ENCODE data around the gene USP6. TPM values are rescaled to one million over a fixed set of nuclear protein-coding genes. Genes with fewer than 3 reads are reported as not detected.
A peak's percentile ranks its signal among the peaks of the same experiment; 100 is the strongest.

USP6 gene
- total and polyA plus RNA-seq, 2 of the 13 experiments (the other 11 are each of a cell fraction or from before 2014, with no cell fraction given) = 0.04 TPM; not detected in 1

DNA sequence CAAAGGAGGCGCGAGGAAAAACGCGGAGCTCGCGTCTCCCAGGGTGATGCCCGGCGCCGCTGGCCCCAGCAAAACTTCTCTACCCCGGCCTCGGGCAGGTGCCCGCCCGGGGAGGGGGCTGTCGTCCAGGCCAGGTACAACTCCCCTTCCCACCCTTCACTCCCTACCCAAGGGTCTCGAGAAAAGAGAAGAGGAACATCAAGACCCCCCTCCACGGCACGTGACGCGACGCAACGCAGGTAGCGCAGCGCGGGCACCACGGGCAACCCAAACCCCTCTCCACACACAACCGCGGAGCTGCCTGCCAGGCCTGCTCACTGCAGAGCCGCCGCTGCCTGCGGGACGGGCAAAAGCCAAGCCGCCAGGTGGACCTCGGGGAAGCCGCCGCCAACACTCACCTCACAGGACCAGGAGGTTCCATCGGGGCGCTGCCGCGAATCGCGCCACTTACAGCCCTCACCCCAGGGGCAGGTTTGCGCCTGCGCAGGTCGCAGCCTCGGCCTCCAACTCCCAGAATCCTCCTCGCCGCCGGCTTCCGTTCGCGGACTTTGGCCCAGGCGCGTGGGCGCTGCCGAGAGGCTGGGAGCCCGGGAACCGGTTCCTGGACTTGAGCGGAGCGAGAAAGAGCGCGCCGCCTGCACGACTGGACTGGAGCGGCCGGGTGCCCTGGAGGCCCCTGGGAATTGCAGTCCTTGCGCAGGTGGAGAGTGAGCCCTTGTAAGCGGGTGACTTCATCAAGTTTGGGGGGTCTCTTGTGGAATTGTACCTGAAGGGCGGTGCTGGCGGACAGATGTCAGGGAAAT is 4.2 kb upstream of the USP6 start, which contains the start of gene ZNF232 (continued):
- TF ChIP-seq CBX5 (CRISPR knock-in tag; IDR thresholded peaks at IDR 0.05; ENCODE audit: borderline replicate concordance) (peak; percentile 31; the same call in 1 of the 2 replicates), KDM5B (CRISPR knock-in tag; IDR thresholded peaks at IDR 0.05; ENCODE audit: borderline replicate concordance) (peak; percentile 83; the same call in 1 of the 2 replicates), HNRNPK (IDR thresholded peaks at IDR 0.05; ENCODE audit: low read depth, low read length, poor library complexity, severe bottlenecking) (peak; percentile 17), MTF1 (CRISPR knock-in tag; IDR thresholded peaks at IDR 0.05) (no peak), NFRKB (IDR thresholded peaks at IDR 0.05) (no peak), LCORL (IDR thresholded peaks at IDR 0.05) (no peak), LCORL (CRISPR knock-in tag; IDR thresholded peaks at IDR 0.05) (no peak; the same call in 1 of the 2 replicates)
- TF ChIP-seq, protein P1, sequence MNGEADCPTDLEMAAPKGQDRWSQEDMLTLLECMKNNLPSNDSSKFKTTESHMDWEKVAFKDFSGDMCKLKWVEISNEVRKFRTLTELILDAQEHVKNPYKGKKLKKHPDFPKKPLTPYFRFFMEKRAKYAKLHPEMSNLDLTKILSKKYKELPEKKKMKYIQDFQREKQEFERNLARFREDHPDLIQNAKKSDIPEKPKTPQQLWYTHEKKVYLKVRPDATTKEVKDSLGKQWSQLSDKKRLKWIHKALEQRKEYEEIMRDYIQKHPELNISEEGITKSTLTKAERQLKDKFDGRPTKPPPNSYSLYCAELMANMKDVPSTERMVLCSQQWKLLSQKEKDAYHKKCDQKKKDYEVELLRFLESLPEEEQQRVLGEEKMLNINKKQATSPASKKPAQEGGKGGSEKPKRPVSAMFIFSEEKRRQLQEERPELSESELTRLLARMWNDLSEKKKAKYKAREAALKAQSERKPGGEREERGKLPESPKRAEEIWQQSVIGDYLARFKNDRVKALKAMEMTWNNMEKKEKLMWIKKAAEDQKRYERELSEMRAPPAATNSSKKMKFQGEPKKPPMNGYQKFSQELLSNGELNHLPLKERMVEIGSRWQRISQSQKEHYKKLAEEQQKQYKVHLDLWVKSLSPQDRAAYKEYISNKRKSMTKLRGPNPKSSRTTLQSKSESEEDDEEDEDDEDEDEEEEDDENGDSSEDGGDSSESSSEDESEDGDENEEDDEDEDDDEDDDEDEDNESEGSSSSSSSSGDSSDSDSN (CRISPR knock-in tag; IDR thresholded peaks at IDR 0.05) = peak; percentile 91
- TF ChIP-seq, protein P2, sequence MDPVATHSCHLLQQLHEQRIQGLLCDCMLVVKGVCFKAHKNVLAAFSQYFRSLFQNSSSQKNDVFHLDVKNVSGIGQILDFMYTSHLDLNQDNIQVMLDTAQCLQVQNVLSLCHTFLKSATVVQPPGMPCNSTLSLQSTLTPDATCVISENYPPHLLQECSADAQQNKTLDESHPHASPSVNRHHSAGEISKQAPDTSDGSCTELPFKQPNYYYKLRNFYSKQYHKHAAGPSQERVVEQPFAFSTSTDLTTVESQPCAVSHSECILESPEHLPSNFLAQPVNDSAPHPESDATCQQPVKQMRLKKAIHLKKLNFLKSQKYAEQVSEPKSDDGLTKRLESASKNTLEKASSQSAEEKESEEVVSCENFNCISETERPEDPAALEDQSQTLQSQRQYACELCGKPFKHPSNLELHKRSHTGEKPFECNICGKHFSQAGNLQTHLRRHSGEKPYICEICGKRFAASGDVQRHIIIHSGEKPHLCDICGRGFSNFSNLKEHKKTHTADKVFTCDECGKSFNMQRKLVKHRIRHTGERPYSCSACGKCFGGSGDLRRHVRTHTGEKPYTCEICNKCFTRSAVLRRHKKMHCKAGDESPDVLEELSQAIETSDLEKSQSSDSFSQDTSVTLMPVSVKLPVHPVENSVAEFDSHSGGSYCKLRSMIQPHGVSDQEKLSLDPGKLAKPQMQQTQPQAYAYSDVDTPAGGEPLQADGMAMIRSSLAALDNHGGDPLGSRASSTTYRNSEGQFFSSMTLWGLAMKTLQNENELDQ (CRISPR knock-in tag; IDR thresholded peaks at IDR 0.05; ENCODE audit: borderline replicate concordance) = no peak
- TF ChIP-seq, protein P3, sequence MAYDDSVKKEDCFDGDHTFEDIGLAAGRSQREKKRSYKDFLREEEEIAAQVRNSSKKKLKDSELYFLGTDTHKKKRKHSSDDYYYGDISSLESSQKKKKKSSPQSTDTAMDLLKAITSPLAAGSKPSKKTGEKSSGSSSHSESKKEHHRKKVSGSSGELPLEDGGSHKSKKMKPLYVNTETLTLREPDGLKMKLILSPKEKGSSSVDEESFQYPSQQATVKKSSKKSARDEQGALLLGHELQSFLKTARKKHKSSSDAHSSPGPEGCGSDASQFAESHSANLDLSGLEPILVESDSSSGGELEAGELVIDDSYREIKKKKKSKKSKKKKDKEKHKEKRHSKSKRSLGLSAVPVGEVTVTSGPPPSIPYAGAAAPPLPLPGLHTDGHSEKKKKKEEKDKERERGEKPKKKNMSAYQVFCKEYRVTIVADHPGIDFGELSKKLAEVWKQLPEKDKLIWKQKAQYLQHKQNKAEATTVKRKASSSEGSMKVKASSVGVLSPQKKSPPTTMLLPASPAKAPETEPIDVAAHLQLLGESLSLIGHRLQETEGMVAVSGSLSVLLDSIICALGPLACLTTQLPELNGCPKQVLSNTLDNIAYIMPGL (CRISPR knock-in tag; IDR thresholded peaks at IDR 0.05; ENCODE audit: borderline replicate concordance in 1 of 2, low read depth in 1 of 2) = peak; percentile 72 to 84; a peak in 3 of 4 replicates
- TF ChIP-seq, protein P4, sequence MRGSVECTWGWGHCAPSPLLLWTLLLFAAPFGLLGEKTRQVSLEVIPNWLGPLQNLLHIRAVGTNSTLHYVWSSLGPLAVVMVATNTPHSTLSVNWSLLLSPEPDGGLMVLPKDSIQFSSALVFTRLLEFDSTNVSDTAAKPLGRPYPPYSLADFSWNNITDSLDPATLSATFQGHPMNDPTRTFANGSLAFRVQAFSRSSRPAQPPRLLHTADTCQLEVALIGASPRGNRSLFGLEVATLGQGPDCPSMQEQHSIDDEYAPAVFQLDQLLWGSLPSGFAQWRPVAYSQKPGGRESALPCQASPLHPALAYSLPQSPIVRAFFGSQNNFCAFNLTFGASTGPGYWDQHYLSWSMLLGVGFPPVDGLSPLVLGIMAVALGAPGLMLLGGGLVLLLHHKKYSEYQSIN (CRISPR knock-in tag; IDR thresholded peaks at IDR 0.05; ENCODE audit: borderline replicate concordance) = no peak
- TF ChIP-seq, protein P5, sequence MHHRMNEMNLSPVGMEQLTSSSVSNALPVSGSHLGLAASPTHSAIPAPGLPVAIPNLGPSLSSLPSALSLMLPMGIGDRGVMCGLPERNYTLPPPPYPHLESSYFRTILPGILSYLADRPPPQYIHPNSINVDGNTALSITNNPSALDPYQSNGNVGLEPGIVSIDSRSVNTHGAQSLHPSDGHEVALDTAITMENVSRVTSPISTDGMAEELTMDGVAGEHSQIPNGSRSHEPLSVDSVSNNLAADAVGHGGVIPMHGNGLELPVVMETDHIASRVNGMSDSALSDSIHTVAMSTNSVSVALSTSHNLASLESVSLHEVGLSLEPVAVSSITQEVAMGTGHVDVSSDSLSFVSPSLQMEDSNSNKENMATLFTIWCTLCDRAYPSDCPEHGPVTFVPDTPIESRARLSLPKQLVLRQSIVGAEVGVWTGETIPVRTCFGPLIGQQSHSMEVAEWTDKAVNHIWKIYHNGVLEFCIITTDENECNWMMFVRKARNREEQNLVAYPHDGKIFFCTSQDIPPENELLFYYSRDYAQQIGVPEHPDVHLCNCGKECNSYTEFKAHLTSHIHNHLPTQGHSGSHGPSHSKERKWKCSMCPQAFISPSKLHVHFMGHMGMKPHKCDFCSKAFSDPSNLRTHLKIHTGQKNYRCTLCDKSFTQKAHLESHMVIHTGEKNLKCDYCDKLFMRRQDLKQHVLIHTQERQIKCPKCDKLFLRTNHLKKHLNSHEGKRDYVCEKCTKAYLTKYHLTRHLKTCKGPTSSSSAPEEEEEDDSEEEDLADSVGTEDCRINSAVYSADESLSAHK (CRISPR knock-in tag; IDR thresholded peaks at IDR 0.05; ENCODE audit: borderline replicate concordance) = no peak
- TF ChIP-seq, protein P6, sequence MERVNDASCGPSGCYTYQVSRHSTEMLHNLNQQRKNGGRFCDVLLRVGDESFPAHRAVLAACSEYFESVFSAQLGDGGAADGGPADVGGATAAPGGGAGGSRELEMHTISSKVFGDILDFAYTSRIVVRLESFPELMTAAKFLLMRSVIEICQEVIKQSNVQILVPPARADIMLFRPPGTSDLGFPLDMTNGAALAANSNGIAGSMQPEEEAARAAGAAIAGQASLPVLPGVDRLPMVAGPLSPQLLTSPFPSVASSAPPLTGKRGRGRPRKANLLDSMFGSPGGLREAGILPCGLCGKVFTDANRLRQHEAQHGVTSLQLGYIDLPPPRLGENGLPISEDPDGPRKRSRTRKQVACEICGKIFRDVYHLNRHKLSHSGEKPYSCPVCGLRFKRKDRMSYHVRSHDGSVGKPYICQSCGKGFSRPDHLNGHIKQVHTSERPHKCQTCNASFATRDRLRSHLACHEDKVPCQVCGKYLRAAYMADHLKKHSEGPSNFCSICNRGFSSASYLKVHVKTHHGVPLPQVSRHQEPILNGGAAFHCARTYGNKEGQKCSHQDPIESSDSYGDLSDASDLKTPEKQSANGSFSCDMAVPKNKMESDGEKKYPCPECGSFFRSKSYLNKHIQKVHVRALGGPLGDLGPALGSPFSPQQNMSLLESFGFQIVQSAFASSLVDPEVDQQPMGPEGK (CRISPR knock-in tag; IDR thresholded peaks at IDR 0.05) = no peak

Data from HepG2 (cell line).